ENCODE results near the gene C1orf87.
"Not testable (repeated sequence)": the region's sequence is repeated elsewhere in the genome, so short reads cannot be mapped to it uniquely, and the experiment has no call there.

C1orf87 gene

GRCh38 chr1:59992040-59992820 lies 81.3 kb downstream of the C1orf87 start:
- no peak for DNase-seq

- no peak for DNase-seq
Measured at GRCh38 chr1:59990470-59990869, 83.1 kb downstream of the C1orf87 start.

GRCh38 chr1:59986516-59987310 lies 86.9 kb downstream of the C1orf87 start:
- no peak for DNase-seq

- no peak for DNase-seq
Measured at GRCh38 chr1:59985911-59986515, 87.6 kb downstream of the C1orf87 start.

GRCh38 chr1:59979666-59980065 lies 93.9 kb downstream of the C1orf87 start:
- DNase-seq = no peak

- no peak for DNase-seq
Measured at GRCh38 chr1:59978511-59978910, 95.1 kb downstream of the C1orf87 start.

GRCh38 chr1:59978026-59978425 lies 95.5 kb downstream of the C1orf87 start:
- no peak for DNase-seq

- no peak for DNase-seq
Measured at GRCh38 chr1:59977075-59977410, 96.5 kb downstream of the C1orf87 start.

GRCh38 chr1:59976194-59977074 lies 97.1 kb downstream of the C1orf87 start:
- peak; percentile 15 to 40 for DNase-seq

- no peak for DNase-seq
Measured at GRCh38 chr1:59973719-59974118, 99.9 kb downstream of the C1orf87 start.

- DNase-seq = no peak
Measured at GRCh38 chr1:59972216-59972927, 101.2 kb downstream of the C1orf87 start.

- DNase-seq = peak; percentile 17 to 25
Measured at GRCh38 chr1:59971464-59971911, 102.1 kb downstream of the C1orf87 start.

- DNase-seq = not testable (repeated sequence)
Measured at GRCh38 chr1:59969542-59970175, 103.9 kb downstream of the C1orf87 start.

- DNase-seq = not testable (repeated sequence)
Measured at GRCh38 chr1:59968746-59969145, 104.8 kb downstream of the C1orf87 start.

- no peak for DNase-seq
Measured at GRCh38 chr1:59967780-59968179, 105.8 kb downstream of the C1orf87 start.

- no peak for DNase-seq
Measured at GRCh38 chr1:59967141-59967697, 106.4 kb downstream of the C1orf87 start.

GRCh38 chr1:59952065-59952464 lies 121.5 kb downstream of the C1orf87 start:
- no peak for DNase-seq

GRCh38 chr1:59949648-59950047 lies 123.9 kb downstream of the C1orf87 start:
- no peak for DNase-seq

GRCh38 chr1:59948990-59949389 lies 124.6 kb downstream of the C1orf87 start:
- DNase-seq = no peak

- DNase-seq = peak; percentile 20 to 56
Measured at GRCh38 chr1:59947047-59947938, 126.3 kb downstream of the C1orf87 start.
